Panc1 (cell line): Measurements from ENCODE around the gene UBAP2.

Source experiments
- CTCF ChIP-seq: fragments of 450-650 bp; IDR thresholded peaks from 2 replicates; pipeline ENCODE4 v1.5.1; 2017; ENCODE audit warnings: mild to moderate bottlenecking
- POLR2AphosphoS5 ChIP-seq: IDR thresholded peaks from 2 replicates; pipeline ENCODE4 v1.6.1; 2012; ENCODE audit warnings: mild to moderate bottlenecking, low read depth, low read length, moderate library complexity
- REST ChIP-seq, 2 experiments: IDR thresholded peaks; 2 replicates each; pipeline ENCODE4 v1.6.1; 2011 to 2012; ENCODE audit warnings: low read depth in 2 of 2, control low read depth in 1 of 2, low read length in 1 of 2, mild to moderate bottlenecking in 1 of 2, moderate library complexity in 1 of 2; ENCODE audit not compliant: insufficient read depth in 1 of 2
- SIN3A ChIP-seq: IDR thresholded peaks from 2 replicates; pipeline ENCODE4 v1.6.1; 2012; ENCODE audit warnings: low read depth, mild to moderate bottlenecking, low read length, moderate library complexity, borderline replicate concordance; ENCODE audit not compliant: insufficient read depth
- TCF7L2 ChIP-seq: IDR thresholded peaks from 2 replicates; pipeline ENCODE4 v1.6.1; 2011; ENCODE audit warnings: mild to moderate bottlenecking, low read depth, low read length, inconsistent platforms

- no peak for TF ChIP-seq CTCF
- no peak for TF ChIP-seq TCF7L2
- no peak for TF ChIP-seq POLR2AphosphoS5
- TF ChIP-seq REST (IDR thresholded peaks at IDR 0.05; ENCODE audit: insufficient read depth in 1 of 2, low read depth in 2 of 2, low read length in 1 of 2) = no peak
- TF ChIP-seq SIN3A = no peak
Observed at GRCh38 chr9:33939924-33940874, 108.5 kb downstream of the UBAP2 start.
